Activated CD4-positive, alpha-beta T cell treated with anti-CD3 and anti-CD28 coated beads for 36 hours (primary cell): ENCODE results near the gene MAP3K7CL. TPM values are rescaled to one million over a fixed set of nuclear protein-coding genes. Genes with fewer than 3 reads are reported as not detected.

ENCODE experiments used
- ATAC-seq: fragments of 200-7000 bp; cut with Tn5 transposase; one replicate; pipeline ENCODE4 v1.10.0; 2021; ENCODE audit warnings: mild to moderate bottlenecking, moderate library complexity
- CTCF ChIA-PET: fragments of 350-600 bp; sonication (Branson Sonifier 250); formaldehyde crosslinking; loops from one replicate; lab custom pipeline; 2021; ENCODE audit warnings: antibody characterized with exemption; lab: Charles Lee
- POLR2A ChIA-PET: fragments of 350-600 bp; sonication (Branson Sonifier 250); formaldehyde crosslinking; loops from one replicate; lab custom pipeline; 2021; ENCODE audit warnings: antibody characterized with exemption, inconsistent platforms; lab: Charles Lee
- DNase-seq: peaks from one replicate; pipeline ENCODE4 v3.0.0-alpha.2; 2020
- H3K27ac Mint-ChIP-seq: one replicate; pipeline ENCODE4 v1.8.0; 2021; ENCODE audit warnings: mixed read lengths
- H3K27me3 Mint-ChIP-seq: one replicate; pipeline ENCODE4 v1.8.0; 2021; ENCODE audit warnings: mixed read lengths
- H3K36me3 Mint-ChIP-seq: one replicate; pipeline ENCODE4 v1.8.0; 2021; ENCODE audit warnings: low read depth, mixed read lengths
- H3K4me1 Mint-ChIP-seq: one replicate; pipeline ENCODE4 v1.8.0; 2021; ENCODE audit warnings: mixed read lengths
- H3K4me3 Mint-ChIP-seq: one replicate; pipeline ENCODE4 v1.8.0; 2021; ENCODE audit warnings: mild to moderate bottlenecking, moderate library complexity, mixed read lengths
- H3K9me3 Mint-ChIP-seq: one replicate; pipeline ENCODE4 v1.8.0; 2021; ENCODE audit warnings: low read depth, mixed read lengths
- intact Hi-C, 2 experiments: fragments of 100-400 bp; cut with DNase I in 1 of 2; cut with micrococcal nuclease in 1 of 2; formaldehyde crosslinking; loops; one replicate each; pipeline versions ENCODE4 v1.14.2 to v1.15.1; 2022 to 2024; cut with DNase I, micrococcal nuclease
- total RNA-seq, 2 experiments: library from RNA; stranded (reverse); gene quantifications; one replicate each; pipeline ENCODE4 v1.2.3, GENCODE V29; 2021

MAP3K7CL gene
- total RNA-seq, 2 experiments from 2014 or later: 4.9 to 5.6 TPM

- Mint-ChIP-seq H3K27me3 (no peaks in the 10 kb centered on the region), H3K27ac (no peak overlapping the region), H3K4me3 (no peak overlapping the region), H3K36me3 (no peaks in the 10 kb centered on the region), H3K4me1 (peaks cover 2% of the 10 kb centered on the region), H3K9me3 (no peaks in the 10 kb centered on the region)
- ChIA-PET CTCF (interaction anchor here (0.7 kb wide), 1 partner anchor 19 kb away, joined by 3 read pairs; no protein-coding TSS in a partner anchor), POLR2A (no interaction called here)
- ATAC-seq (no peak), DNase-seq (no peak)
- intact Hi-C loops: no loop called here
These were observed 27.6 kb upstream of the MAP3K7CL start for GRCh38 chr21:29102791-29103257.

- ATAC-seq (no peak), DNase-seq (no peak)
- Mint-ChIP-seq H3K36me3 (no peaks in the 10 kb centered on the region), H3K27me3 (no peaks in the 10 kb centered on the region), H3K4me3 (no peak overlapping the region), H3K9me3 (no peaks in the 10 kb centered on the region), H3K27ac (no peak overlapping the region), H3K4me1 (peaks cover 2% of the 10 kb centered on the region)
- intact Hi-C loops: no loop called here
- CTCF ChIA-PET: interaction anchor here (0.7 to 1.6 kb wide), 5 partner anchors 8 to 805 kb away, joined by 3 to 5 read pairs (median 4); no protein-coding TSS in a partner anchor
- POLR2A ChIA-PET: interaction anchor here (0.6 kb wide), 1 partner anchor 504 kb away, joined by 3 read pairs; no protein-coding TSS in a partner anchor
These were observed 26.2 kb upstream of the MAP3K7CL start for GRCh38 chr21:29104239-29104708.

- no peak overlapping the region for H3K4me3 Mint-ChIP-seq
- no peak for ATAC-seq
- H3K4me1 Mint-ChIP-seq: peaks cover 2% of the 10 kb centered on the region
- H3K36me3 Mint-ChIP-seq: no peaks in the 10 kb centered on the region
- H3K9me3 Mint-ChIP-seq: no peaks in the 10 kb centered on the region
- DNase-seq: no peak
- intact Hi-C loops: no loop called here
- CTCF ChIA-PET: interaction anchor here (0.7 to 1.6 kb wide), 5 partner anchors 9 to 18 kb away, joined by 4 to 6 read pairs (median 4); no protein-coding TSS in a partner anchor
- POLR2A ChIA-PET: no interaction called here
- H3K27me3 Mint-ChIP-seq: no peaks in the 10 kb centered on the region
- no peak overlapping the region for H3K27ac Mint-ChIP-seq
These were observed 25.2 kb upstream of the MAP3K7CL start for GRCh38 chr21:29105218-29105617.

- no peaks in the 10 kb centered on the region for H3K27me3 Mint-ChIP-seq
- CTCF ChIA-PET: interaction anchor here (0.9 to 1.8 kb wide), 4 partner anchors 9 to 735 kb away, joined by 3 to 6 read pairs (median 4); no protein-coding TSS in a partner anchor
- H3K9me3 Mint-ChIP-seq: no peaks in the 10 kb centered on the region
- DNase-seq (no peak), ATAC-seq (no peak)
- H3K36me3 Mint-ChIP-seq: no peaks in the 10 kb centered on the region
- POLR2A ChIA-PET: no interaction called here
- H3K4me3 Mint-ChIP-seq: no peak overlapping the region
- H3K4me1 Mint-ChIP-seq: no peaks in the 10 kb centered on the region
- H3K27ac Mint-ChIP-seq: no peak overlapping the region
- intact Hi-C loops: no loop called here
These were observed 15.5 kb upstream of the MAP3K7CL start for GRCh38 chr21:29114765-29115500.

DNA sequence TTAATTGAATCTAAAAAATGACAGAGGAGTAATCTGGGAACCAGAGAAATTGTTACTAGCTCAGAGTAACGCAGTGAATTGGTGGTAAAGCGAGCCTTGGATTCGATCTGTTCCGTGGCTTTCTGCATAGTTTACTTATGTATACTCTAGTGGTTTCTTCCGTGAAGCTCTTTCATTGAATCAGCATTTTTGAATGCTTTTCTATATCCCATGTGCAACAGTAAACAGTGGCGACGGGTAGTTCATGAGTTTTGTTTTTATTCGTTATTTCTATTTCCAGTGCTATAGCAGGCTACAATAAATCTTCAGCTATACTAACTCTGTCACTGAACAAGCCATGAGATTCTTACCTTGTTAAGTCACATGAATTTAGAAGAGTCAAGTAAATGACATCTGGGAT lies 14.5 kb upstream of the MAP3K7CL start:
- Mint-ChIP-seq H3K27ac (no peak overlapping the region), H3K36me3 (no peaks in the 10 kb centered on the region), H3K4me1 (no peaks in the 10 kb centered on the region), H3K27me3 (no peaks in the 10 kb centered on the region), H3K4me3 (no peak overlapping the region), H3K9me3 (no peaks in the 10 kb centered on the region)
- ChIA-PET POLR2A (no interaction called here), CTCF (interaction anchor here (0.9 to 1.8 kb wide), 2 partner anchors 10 to 28 kb away, joined by 3 to 6 read pairs; no protein-coding TSS in a partner anchor)
- ATAC-seq (no peak), DNase-seq (no peak)
- intact Hi-C loops: no loop called here

- CTCF ChIA-PET: interaction anchor here (1.1 kb wide), 1 partner anchor 11 kb away, joined by 3 read pairs; no protein-coding TSS in a partner anchor
- Mint-ChIP-seq H3K4me1 (no peaks in the 10 kb centered on the region), H3K9me3 (no peaks in the 10 kb centered on the region), H3K27me3 (no peaks in the 10 kb centered on the region), H3K27ac (no peak overlapping the region), H3K36me3 (no peaks in the 10 kb centered on the region), H3K4me3 (no peak overlapping the region)
- DNase-seq (no peak), ATAC-seq (no peak)
- POLR2A ChIA-PET: no interaction called here
- intact Hi-C loops: no loop called here
These were observed 13.0 kb upstream of the MAP3K7CL start for GRCh38 chr21:29117372-29117955.

DNA sequence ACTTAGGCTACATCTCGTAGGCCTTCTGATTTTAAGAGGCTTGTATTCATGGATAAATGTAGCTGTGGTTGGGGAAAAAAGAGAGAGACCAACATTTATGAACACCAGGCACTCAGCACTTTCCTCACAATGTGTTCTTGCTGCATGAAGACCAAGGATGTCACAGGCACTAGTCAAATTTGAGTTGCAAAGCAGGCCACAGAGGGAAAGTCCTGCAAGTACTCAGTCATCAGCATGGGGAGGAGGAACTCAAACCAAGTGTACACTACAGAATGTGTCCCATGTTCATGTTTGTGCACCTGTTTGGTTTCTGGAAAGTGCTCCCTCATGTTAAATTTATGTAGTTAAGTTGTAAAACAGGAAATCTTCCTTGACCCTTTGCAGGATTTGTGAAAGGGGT lies 8.7 kb upstream of the MAP3K7CL start:
- DNase-seq: no peak
- H3K27me3 Mint-ChIP-seq: no peaks in the 10 kb centered on the region
- intact Hi-C loops: no loop called here
- POLR2A ChIA-PET: no interaction called here
- CTCF ChIA-PET: interaction anchor here (0.7 kb wide), 2 partner anchors 19 to 65 kb away, joined by 3 read pairs; no protein-coding TSS in a partner anchor
- H3K27ac Mint-ChIP-seq: no peak overlapping the region
- H3K9me3 Mint-ChIP-seq: no peaks in the 10 kb centered on the region
- no peak overlapping the region for H3K4me3 Mint-ChIP-seq
- H3K4me1 Mint-ChIP-seq: no peaks in the 10 kb centered on the region
- no peak for ATAC-seq
- no peaks in the 10 kb centered on the region for H3K36me3 Mint-ChIP-seq

- H3K27me3 Mint-ChIP-seq: no peaks in the 10 kb centered on the region
- ATAC-seq: no peak
- H3K4me3 Mint-ChIP-seq: no peak overlapping the region
- no peak for DNase-seq
- intact Hi-C loops: no loop called here
- H3K4me1 Mint-ChIP-seq: no peaks in the 10 kb centered on the region
- ChIA-PET CTCF (interaction anchor here (1.5 kb wide), 1 partner anchor 52 kb away, joined by 3 read pairs; no protein-coding TSS in a partner anchor), POLR2A (no interaction called here)
- H3K9me3 Mint-ChIP-seq: peaks cover under 1% of the 10 kb centered on the region
- H3K36me3 Mint-ChIP-seq: no peaks in the 10 kb centered on the region
- H3K27ac Mint-ChIP-seq: no peak overlapping the region
These were observed 5.8 kb upstream of the MAP3K7CL start for GRCh38 chr21:29124645-29125044.

GRCh38 chr21:29125191-29125590 lies 5.3 kb upstream of the MAP3K7CL start:
- no peaks in the 10 kb centered on the region for H3K27me3 Mint-ChIP-seq
- POLR2A ChIA-PET: no interaction called here
- H3K4me3 Mint-ChIP-seq: no peak overlapping the region
- H3K4me1 Mint-ChIP-seq: no peaks in the 10 kb centered on the region
- no peak overlapping the region for H3K27ac Mint-ChIP-seq
- H3K36me3 Mint-ChIP-seq: peaks cover 2% of the 10 kb centered on the region
- DNase-seq: no peak
- peaks cover 3% of the 10 kb centered on the region for H3K9me3 Mint-ChIP-seq
- CTCF ChIA-PET: interaction anchor here (0.7 to 1.5 kb wide), 2 partner anchors 35 to 51 kb away, joined by 3 read pairs; no protein-coding TSS in a partner anchor
- intact Hi-C loops: no loop called here
- ATAC-seq: no peak

- no peak for DNase-seq
- H3K4me1 Mint-ChIP-seq: no peaks in the 10 kb centered on the region
- H3K27me3 Mint-ChIP-seq: no peaks in the 10 kb centered on the region
- H3K4me3 Mint-ChIP-seq: no peak overlapping the region
- intact Hi-C loops: no loop called here
- peaks cover 3% of the 10 kb centered on the region for H3K9me3 Mint-ChIP-seq
- no peak for ATAC-seq
- H3K27ac Mint-ChIP-seq: no peak overlapping the region
- peaks cover 2% of the 10 kb centered on the region for H3K36me3 Mint-ChIP-seq
- ChIA-PET POLR2A (no interaction called here), CTCF (no interaction called here)
These were observed 4.5 kb upstream of the MAP3K7CL start for GRCh38 chr21:29125979-29126378.

DNA sequence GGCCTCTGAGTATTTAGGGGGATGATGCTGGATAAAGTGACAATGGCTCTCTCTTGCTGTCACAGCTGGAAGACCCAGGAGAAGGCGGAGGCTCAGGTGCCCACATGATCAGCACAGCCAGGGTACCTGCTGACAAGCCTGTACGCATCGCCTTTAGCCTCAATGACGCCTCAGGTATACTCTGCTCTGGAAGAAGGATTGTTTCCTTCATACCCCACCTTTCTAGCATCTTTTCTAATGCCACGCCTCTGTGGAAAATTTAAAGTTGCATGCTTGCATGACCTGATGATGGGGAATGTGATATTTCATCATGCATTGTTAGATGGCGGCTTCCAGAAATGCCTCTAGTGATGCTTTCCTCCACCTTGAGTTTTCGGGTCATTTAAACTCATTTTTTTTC lies 2.8 kb downstream of the MAP3K7CL start:
- Mint-ChIP-seq H3K27me3 (no peaks in the 10 kb centered on the region), H3K9me3 (peaks cover 3% of the 10 kb centered on the region), H3K4me1 (no peaks in the 10 kb centered on the region), H3K27ac (no peak overlapping the region), H3K4me3 (no peak overlapping the region), H3K36me3 (peaks cover 2% of the 10 kb centered on the region)
- no peak for DNase-seq
- intact Hi-C loops: no loop called here
- ChIA-PET POLR2A (no interaction called here), CTCF (no interaction called here)
- ATAC-seq: no peak
